H4 (cell line): ENCODE measurements around the gene ZNF628. TPM values are rescaled to one million over a fixed set of nuclear protein-coding genes. Genes with fewer than 3 reads are reported as not detected.

Experiments used
- DNase-seq: peaks from one replicate; pipeline ENCODE4 v3.0.0-alpha.2; 2015; ENCODE audit warnings: low spot score
- total RNA-seq: library from RNA; depleted of rRNA; stranded (reverse); fragments of >200 nt; shearing (Covaris generic); gene quantifications from 2 replicates; pipeline ENCODE4 v1.2.3, GENCODE V29; 2014; rRNA removed

Gene ZNF628
- total RNA-seq, 1 experiment from 2014 or later, result 3.9 TPM

DNA sequence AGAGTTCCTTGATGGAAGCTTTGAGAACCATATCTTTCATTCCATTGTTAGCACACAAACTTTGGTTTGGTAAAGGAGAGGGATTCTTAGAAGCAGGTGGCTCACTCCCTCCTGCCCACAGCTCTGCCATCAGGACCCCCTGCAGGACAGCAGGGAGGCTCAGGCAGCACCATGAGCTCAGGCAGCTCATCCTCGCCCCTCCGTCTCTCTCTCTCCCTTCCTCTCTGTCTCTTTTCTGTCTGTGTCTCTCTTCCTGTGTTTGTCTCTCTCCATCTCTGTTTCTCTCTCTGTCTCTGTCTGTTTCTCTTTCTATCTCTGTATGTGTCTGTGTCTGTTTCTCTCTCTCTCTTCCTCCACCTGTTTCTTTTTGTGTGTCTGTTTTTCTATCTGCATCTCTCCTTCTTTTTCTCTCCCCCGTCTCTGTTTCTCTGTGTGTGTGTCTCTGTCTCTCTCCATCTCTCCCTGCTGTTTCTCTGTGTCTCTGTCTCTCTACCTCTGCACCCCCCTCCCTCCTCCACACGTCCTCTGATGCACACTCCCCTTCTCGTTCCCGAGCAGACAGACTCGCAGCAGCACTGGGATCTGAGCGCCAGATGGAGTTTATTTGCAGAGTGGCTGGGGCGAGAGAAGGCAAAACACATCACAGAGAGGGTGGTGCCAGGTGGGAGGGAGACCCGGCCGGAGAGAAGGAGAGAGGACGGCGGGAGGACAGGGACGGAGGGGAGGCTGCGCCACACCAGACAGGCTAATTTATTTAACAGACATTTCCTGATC lies 51.8 kb downstream of the ZNF628 start:
- no peak for DNase-seq

DNA sequence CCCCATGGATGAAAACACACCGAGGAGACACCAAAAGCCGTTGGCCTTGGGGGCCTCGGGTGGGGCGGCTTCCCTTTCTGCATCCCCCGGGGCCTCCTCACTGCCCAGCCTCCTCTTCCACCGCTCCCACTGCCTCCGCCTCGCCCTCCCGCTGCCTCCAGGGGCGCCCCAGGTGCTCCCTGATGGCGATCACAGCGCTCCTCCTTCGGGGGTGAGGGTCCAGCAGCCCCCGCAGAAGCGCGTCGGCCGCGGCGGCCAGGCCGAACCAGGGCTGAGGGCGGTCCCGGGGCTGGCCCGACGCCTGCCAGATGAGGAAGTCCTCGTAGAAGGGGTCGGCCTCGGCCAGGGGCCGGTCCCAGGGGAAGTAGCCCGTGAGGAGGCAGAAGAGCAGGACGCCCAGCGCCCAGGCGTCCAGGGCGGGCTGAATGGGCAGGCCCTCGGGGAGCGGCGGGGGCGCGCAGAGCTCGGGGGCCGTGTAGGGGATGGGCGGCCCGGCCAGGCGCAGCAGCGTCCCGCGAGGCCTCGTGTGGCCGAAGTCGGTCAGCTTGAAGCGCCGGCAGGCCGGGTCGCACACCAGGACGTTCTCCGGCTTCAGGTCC lies 53.3 kb downstream of the ZNF628 start:
- no peak for DNase-seq

DNA sequence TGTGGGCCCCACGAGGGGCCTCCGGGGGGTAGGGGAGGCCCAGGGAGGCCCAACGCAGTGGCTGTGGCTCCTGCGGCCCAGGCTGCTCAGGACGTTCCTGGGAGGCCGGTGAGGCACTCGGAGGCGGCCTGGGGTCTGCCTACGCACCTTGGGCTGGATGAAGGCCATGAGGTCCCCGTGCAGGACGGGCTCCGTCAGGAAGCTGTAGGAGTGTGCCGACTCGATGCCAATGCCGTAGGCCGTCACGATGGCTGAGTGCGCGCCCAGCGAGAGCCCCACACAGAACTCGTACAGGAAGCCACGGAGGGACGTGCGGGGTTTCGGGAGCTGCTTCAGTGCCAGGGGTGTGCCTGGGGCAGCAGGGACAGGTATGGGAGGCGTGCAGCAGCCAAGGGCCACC lies 54.6 kb downstream of the ZNF628 start:
- DNase-seq, result no peak

Other genes starting within 250 kb of the ZNF628 start
- 0.81 TPM in 1 of 2 replicates, not detected in the other for gene TMEM86B, start 247.9 kb upstream of the ZNF628 start, total RNA-seq
- 29.7 and 31.8 TPM in 2 replicates for gene PPP6R1, start 217.6 kb upstream of the ZNF628 start, total RNA-seq
- 57.7 and 65.2 TPM in 2 replicates for gene HSPBP1, start 196.5 kb upstream of the ZNF628 start, total RNA-seq
- gene BRSK1, start 192.6 kb upstream of the ZNF628 start, total RNA-seq, result 4.6 and 13.1 TPM in 2 replicates
- gene TMEM150B, start 151.3 kb upstream of the ZNF628 start, total RNA-seq, result not detected in 2 replicates
- gene KMT5C, start 136.7 kb upstream of the ZNF628 start, total RNA-seq, result 5.4 and 7.9 TPM in 2 replicates
- 0.95 TPM in 1 of 2 replicates, not detected in the other for gene COX6B2, start 121.9 kb upstream of the ZNF628 start, total RNA-seq
- not detected in 2 replicates for gene GARIN5B, start 113.4 kb upstream of the ZNF628 start, total RNA-seq
- 1.4 and 1.8 TPM in 2 replicates for gene IL11, start 106.2 kb upstream of the ZNF628 start, total RNA-seq
- not detected in 2 replicates for gene TMEM190, start 99.8 kb upstream of the ZNF628 start, total RNA-seq
- gene TMEM238, start 92.3 kb upstream of the ZNF628 start, total RNA-seq, result not detected in 2 replicates
- 1,100 and 1,282 TPM in 2 replicates for gene RPL28, start 90.7 kb upstream of the ZNF628 start, total RNA-seq
- 284 and 324 TPM in 2 replicates for gene UBE2S, start 68.8 kb upstream of the ZNF628 start, total RNA-seq
- not detected in 2 replicates for gene SHISA7, start 33.3 kb upstream of the ZNF628 start, total RNA-seq
- 187 and 279 TPM in 2 replicates for gene ISOC2, start 15.0 kb upstream of the ZNF628 start, total RNA-seq
- gene C19orf85, start 11.9 kb upstream of the ZNF628 start, total RNA-seq, result not detected in 2 replicates
- 28.0 and 28.9 TPM in 2 replicates for gene NAT14, start 8.6 kb downstream of the ZNF628 start, total RNA-seq
- gene SSC5D, start 11.8 kb downstream of the ZNF628 start, total RNA-seq, result 0.23 and 0.29 TPM in 2 replicates
- not detected in 2 replicates for gene SBK2, start 60.5 kb downstream of the ZNF628 start, total RNA-seq
- not detected in 2 replicates for gene SBK3, start 68.9 kb downstream of the ZNF628 start, total RNA-seq
- 2.5 and 4.6 TPM in 2 replicates for gene ZNF579, start 104.2 kb downstream of the ZNF628 start, total RNA-seq
- 5.1 and 7.8 TPM in 2 replicates for gene FIZ1, start 122.9 kb downstream of the ZNF628 start, total RNA-seq
- 16.7 and 21.9 TPM in 2 replicates for gene ZNF524, start 123.7 kb downstream of the ZNF628 start, total RNA-seq
- gene ZNF865, start 129.0 kb downstream of the ZNF628 start, total RNA-seq, result 1.0 TPM in 2 replicates
- gene ZNF784, start 147.9 kb downstream of the ZNF628 start, total RNA-seq, result 5.2 and 7.2 TPM in 2 replicates
- gene ZNF580, start 164.4 kb downstream of the ZNF628 start, total RNA-seq, result 9.6 and 19.2 TPM in 2 replicates
- 28.9 and 29.5 TPM in 2 replicates for gene ZNF581, start 167.0 kb downstream of the ZNF628 start, total RNA-seq
- gene CCDC106, start 171.6 kb downstream of the ZNF628 start, total RNA-seq, result 0.45 and 2.4 TPM in 2 replicates
- gene U2AF2, start 178.4 kb downstream of the ZNF628 start, total RNA-seq, result 95.5 and 121 TPM in 2 replicates
- 43.6 and 59.6 TPM in 2 replicates for gene EPN1, start 198.6 kb downstream of the ZNF628 start, total RNA-seq